GM18502 (cell line): ENCODE results near the gene VWA5A.
"Not testable (repeated sequence)": the region's sequence is repeated elsewhere in the genome, so short reads cannot be mapped to it uniquely, and the experiment has no call there.

Source experiments
- ATAC-seq: cut with Tn5 transposase; IDR thresholded peaks from one replicate; pipeline ENCODE4 v1.9.1; 2021; ENCODE audit warnings: mild to moderate bottlenecking; ENCODE audit not compliant: unreplicated experiment, poor library complexity

Gene VWA5A

GRCh38 chr11:124093330-124093729, 21.9 kb upstream of the VWA5A start:
- ATAC-seq = no peak

GRCh38 chr11:124094731-124095130, 20.5 kb upstream of the VWA5A start:
- ATAC-seq = no peak

GRCh38 chr11:124096364-124096763, 18.9 kb upstream of the VWA5A start:
- ATAC-seq = no peak

- no peak for ATAC-seq
These were observed 17.1 kb upstream of the VWA5A start for GRCh38 chr11:124098141-124098540.

GRCh38 chr11:124101737-124102136, 13.5 kb upstream of the VWA5A start:
- no peak for ATAC-seq

GRCh38 chr11:124108156-124108555, 7.1 kb upstream of the VWA5A start:
- peak; percentile 70 for ATAC-seq

GRCh38 chr11:124109377-124109776, 5.9 kb upstream of the VWA5A start:
- no peak for ATAC-seq

GRCh38 chr11:124110201-124110600, 5.0 kb upstream of the VWA5A start:
- ATAC-seq = no peak

GRCh38 chr11:124113890-124114289, 1.4 kb upstream of the VWA5A start:
- no peak for ATAC-seq

GRCh38 chr11:124115782-124116616, 749 bp downstream of the VWA5A start:
- peak; percentile 19 for ATAC-seq

- no peak for ATAC-seq
These were observed 3.9 kb downstream of the VWA5A start for GRCh38 chr11:124119103-124119502.

- ATAC-seq = no peak
These were observed 5.6 kb downstream of the VWA5A start for GRCh38 chr11:124120891-124121290.

GRCh38 chr11:124122123-124122522, 6.9 kb downstream of the VWA5A start:
- no peak for ATAC-seq

- no peak for ATAC-seq
These were observed 8.4 kb downstream of the VWA5A start for GRCh38 chr11:124123622-124124021.

- not testable (repeated sequence) for ATAC-seq
These were observed 11.9 kb downstream of the VWA5A start for GRCh38 chr11:124127134-124127533.

GRCh38 chr11:124143034-124143433, 27.8 kb downstream of the VWA5A start:
- no peak for ATAC-seq

- ATAC-seq = no peak
These were observed 32.7 kb downstream of the VWA5A start for GRCh38 chr11:124147951-124148350.

- ATAC-seq = no peak
These were observed 35.4 kb downstream of the VWA5A start for GRCh38 chr11:124150684-124151083.

- ATAC-seq = no peak
These were observed 37.6 kb downstream of the VWA5A start for GRCh38 chr11:124152770-124153407.

- no peak for ATAC-seq
These were observed 38.6 kb downstream of the VWA5A start for GRCh38 chr11:124153821-124154220.

GRCh38 chr11:124159481-124159880, 44.2 kb downstream of the VWA5A start:
- no peak for ATAC-seq

GRCh38 chr11:124160986-124161385, 45.7 kb downstream of the VWA5A start:
- no peak for ATAC-seq
